Fibroblast of lung (primary cell): ENCODE results near the gene TMEM97. TPM values are rescaled to one million over a fixed set of nuclear protein-coding genes. Genes with fewer than 3 reads are reported as not detected.

Source experiments
- DNase-seq, 2 donors: peaks; one replicate each; pipeline versions ENCODE4 v3.0.0 to v3.0.0-alpha.2; 2010; ENCODE audit warnings: low read depth in 2 of 2
- H2AFZ ChIP-seq: 2 replicates; pipeline ENCODE4 v1.5.1; 2012; ENCODE audit warnings: low read length, control low read depth, inconsistent platforms
- H3K27ac ChIP-seq: 2 replicates; pipeline ENCODE4 v1.5.1; 2011; ENCODE audit warnings: low read length, control low read depth; ENCODE audit not compliant: insufficient read depth
- H3K27me3 ChIP-seq: 2 replicates; pipeline ENCODE4 v1.5.1; 2011; ENCODE audit warnings: mild to moderate bottlenecking, low read length; ENCODE audit not compliant: control insufficient read depth, insufficient read depth
- H3K36me3 ChIP-seq: 2 replicates; pipeline ENCODE4 v1.5.1; 2011; ENCODE audit warnings: low read length; ENCODE audit not compliant: control insufficient read depth, insufficient read depth
- H3K4me1 ChIP-seq: 2 replicates; pipeline ENCODE4 v1.5.1; 2011; ENCODE audit warnings: low read length; ENCODE audit not compliant: control insufficient read depth, insufficient read depth; ENCODE audit errors: extremely low read depth
- H3K4me2 ChIP-seq: 2 replicates; pipeline ENCODE4 v1.5.1; 2011; ENCODE audit warnings: low read length, control low read depth; ENCODE audit not compliant: insufficient read depth; ENCODE audit errors: extremely low read depth
- H3K4me3 ChIP-seq, 4 experiments: fragments of 200-600 bp in 1 of 4; sonication (generic) in 1 of 4; replicated peaks in 1 of 4; 2 replicates each; pipeline ENCODE4 v1.5.1; 2011 to 2016; ENCODE audit warnings: low read length in 4 of 4, low read depth in 3 of 4, mild to moderate bottlenecking in 3 of 4, control low read depth in 2 of 4, inconsistent platforms in 1 of 4, mixed read lengths in 1 of 4; ENCODE audit not compliant: insufficient read depth in 1 of 4; ENCODE audit errors: control extremely low read depth in 1 of 4
- H3K79me2 ChIP-seq: 2 replicates; pipeline ENCODE4 v1.5.1; 2012; ENCODE audit warnings: mild to moderate bottlenecking, low read length, inconsistent platforms; ENCODE audit not compliant: control insufficient read depth, insufficient read depth
- H3K9ac ChIP-seq: 2 replicates; pipeline ENCODE4 v1.5.1; 2011; ENCODE audit warnings: mild to moderate bottlenecking, low read length, control low read depth; ENCODE audit not compliant: insufficient read depth
- H3K9me3 ChIP-seq: 2 replicates; pipeline ENCODE4 v1.5.1; 2012; ENCODE audit warnings: low read depth, low read length; ENCODE audit not compliant: control insufficient read depth, insufficient read depth
- H4K20me1 ChIP-seq: 2 replicates; pipeline ENCODE4 v1.5.1; 2011; ENCODE audit warnings: low read length; ENCODE audit not compliant: control insufficient read depth, insufficient read depth; ENCODE audit errors: extremely low read depth
- CTCF ChIP-seq, 2 donors: IDR thresholded peaks in 1 of 2; conservative IDR thresholded peaks in 1 of 2; 1 replicate in 1 of 2; 2 replicates in 1 of 2; pipeline ENCODE4 v1.5.1; 2011 to 2012; ENCODE audit warnings: low read length in 2 of 2, control low read depth in 1 of 2, inconsistent platforms in 1 of 2, low read depth in 1 of 2, mild to moderate bottlenecking in 1 of 2
- EZH2 ChIP-seq: IDR thresholded peaks from 2 replicates; pipeline ENCODE4 v1.5.1; 2012; ENCODE audit warnings: low read length, control low read depth, mild to moderate bottlenecking; ENCODE audit errors: missing control alignments
- polyA plus RNA-seq, 2 donors: library from polyadenylated mRNA; depleted of rRNA in 1 of 2; stranded (reverse) in 1 of 2; unstranded in 1 of 2; fragments of >200 nt; gene quantifications; 2 replicates each; pipeline ENCODE4 v1.2.1, GENCODE V29; 2011 to 2012; ENCODE audit warnings: missing spikeins in 1 of 2
- total RNA-seq: library from RNA; depleted of rRNA; stranded (reverse); fragments of >200 nt; gene quantifications from 2 replicates; pipeline ENCODE4 v1.2.1, GENCODE V29; 2014

TMEM97 gene
- total and polyA plus RNA-seq, 2 donors (not counting 1 experiment from before 2014, with no cell fraction given): 34.4 to 43.6 TPM

- Histone ChIP-seq H3K27me3 (no peaks in the 10 kb centered on the region), H3K36me3 (no peaks in the 10 kb centered on the region), H4K20me1 (no peaks in the 10 kb centered on the region), H3K79me2 (no peaks in the 10 kb centered on the region), H3K4me1 (peaks cover 6% of the 10 kb centered on the region), H3K4me2 (no peak overlapping the region), H3K9ac (no peak overlapping the region), H3K4me3 (no peak overlapping the region), H3K9me3 (no peaks in the 10 kb centered on the region), H3K27ac (no peak overlapping the region), H2AFZ (no peak overlapping the region)
- TF ChIP-seq EZH2 (no peak), CTCF (conservative IDR thresholded peaks at IDR 0.05 in 1 of 2, IDR thresholded peaks at IDR 0.05 in 1 of 2; ENCODE audit: low read depth in 1 of 2, low read length in 2 of 2) (no peak)
- no peak for DNase-seq
These were observed 38.2 kb upstream of the TMEM97 start for GRCh38 chr17:28280826-28281225.

DNA sequence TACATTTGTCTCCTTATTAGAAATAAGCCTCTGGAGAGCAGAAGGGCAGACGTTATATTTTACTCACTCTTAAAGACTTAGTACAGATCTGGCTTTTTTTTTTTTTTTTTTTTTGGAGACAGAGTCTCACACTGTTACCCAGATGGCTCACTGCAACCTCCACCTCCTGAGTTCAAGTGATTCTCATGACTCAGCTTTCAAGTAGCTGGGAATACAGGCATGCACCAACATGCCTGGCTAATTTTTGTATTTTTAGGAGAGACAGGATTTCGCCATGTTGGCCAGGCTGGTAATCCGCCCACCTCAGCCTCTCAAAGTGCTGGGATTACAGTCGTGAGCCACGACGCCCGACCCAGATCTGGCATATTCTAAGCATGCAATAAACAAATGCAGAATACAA, 36.4 kb upstream of the TMEM97 start:
- Histone ChIP-seq H3K27me3 (no peaks in the 10 kb centered on the region), H3K27ac (peak overlapping the region; percentile 42), H3K9ac (no peak overlapping the region), H3K4me2 (no peak overlapping the region), H3K36me3 (no peaks in the 10 kb centered on the region), H3K9me3 (no peaks in the 10 kb centered on the region), H4K20me1 (no peaks in the 10 kb centered on the region), H3K4me3 (no peak overlapping the region), H2AFZ (no peak overlapping the region), H3K4me1 (peaks cover 6% of the 10 kb centered on the region), H3K79me2 (no peaks in the 10 kb centered on the region)
- TF ChIP-seq CTCF (conservative IDR thresholded peaks at IDR 0.05 in 1 of 2, IDR thresholded peaks at IDR 0.05 in 1 of 2; ENCODE audit: low read depth in 1 of 2, low read length in 2 of 2) (no peak), EZH2 (no peak)
- DNase-seq: peak; percentile 86 to 92

DNA sequence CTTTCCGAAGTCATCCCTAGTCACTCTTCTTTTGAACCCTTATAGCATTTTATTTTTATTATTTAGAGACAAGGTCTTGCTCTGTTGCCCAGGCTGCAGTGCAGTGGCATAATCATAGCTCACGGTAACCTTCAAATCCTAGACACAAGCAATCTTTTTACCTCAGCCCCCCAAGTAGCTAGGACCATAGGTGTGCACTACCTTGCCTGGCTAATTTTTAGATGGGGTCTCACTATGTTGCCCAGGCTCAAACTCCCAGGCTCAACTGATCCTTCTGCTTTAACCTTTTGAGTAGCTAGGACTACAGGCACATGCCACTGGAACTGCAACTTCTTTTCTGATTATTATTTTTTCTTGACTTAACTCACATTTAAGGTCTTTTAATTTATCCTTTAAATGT, 33.0 kb upstream of the TMEM97 start:
- Histone ChIP-seq H3K27ac (no peak overlapping the region), H3K9me3 (no peaks in the 10 kb centered on the region), H4K20me1 (no peaks in the 10 kb centered on the region), H3K79me2 (no peaks in the 10 kb centered on the region), H3K36me3 (no peaks in the 10 kb centered on the region), H3K4me2 (no peak overlapping the region), H3K27me3 (no peaks in the 10 kb centered on the region), H3K4me3 (no peak overlapping the region), H3K9ac (no peak overlapping the region), H3K4me1 (peaks cover 6% of the 10 kb centered on the region), H2AFZ (no peak overlapping the region)
- DNase-seq: no peak
- TF ChIP-seq CTCF (conservative IDR thresholded peaks at IDR 0.05 in 1 of 2, IDR thresholded peaks at IDR 0.05 in 1 of 2; ENCODE audit: low read depth in 1 of 2, low read length in 2 of 2) (no peak), EZH2 (no peak)
